Neuronal stem cell (in vitro differentiated cells): ENCODE measurements around the gene DIDO1.

Experiments
- DNase-seq: peaks from one replicate; pipeline ENCODE4 v3.0.0-alpha.2; 2013; ENCODE audit warnings: low spot score
- H2AFZ ChIP-seq: one replicate; pipeline ENCODE4 v1.6.1; 2013; ENCODE audit warnings: mild to moderate bottlenecking, low read length, inconsistent platforms
- H2AK5ac ChIP-seq: 2 replicates; pipeline ENCODE4 v1.6.1; 2013; ENCODE audit warnings: low read depth, mild to moderate bottlenecking, inconsistent platforms, low read length, moderate library complexity, mixed read lengths
- H2BK120ac ChIP-seq: 2 replicates; pipeline ENCODE4 v1.6.1; 2013; ENCODE audit warnings: low read depth, mild to moderate bottlenecking, inconsistent platforms, low read length, moderate library complexity, mixed read lengths
- H2BK12ac ChIP-seq: one replicate; pipeline ENCODE4 v1.6.1; 2013; ENCODE audit warnings: low read length, inconsistent platforms
- H2BK15ac ChIP-seq: 2 replicates; pipeline ENCODE4 v1.6.1; 2013; ENCODE audit warnings: mild to moderate bottlenecking, low read length, inconsistent platforms, mixed read lengths
- H2BK5ac ChIP-seq: one replicate; pipeline ENCODE4 v1.6.1; 2013; ENCODE audit warnings: inconsistent platforms, mild to moderate bottlenecking, low read length, moderate library complexity
- H3K14ac ChIP-seq: one replicate; pipeline ENCODE4 v1.6.1; 2013; ENCODE audit warnings: low read length, inconsistent platforms
- H3K18ac ChIP-seq: 2 replicates; pipeline ENCODE4 v1.6.1; 2013; ENCODE audit warnings: low read length, inconsistent platforms
- H3K23ac ChIP-seq: 2 replicates; pipeline ENCODE4 v1.6.1; 2013; ENCODE audit warnings: low read depth, mild to moderate bottlenecking, mixed read lengths, low read length, inconsistent platforms; ENCODE audit not compliant: poor library complexity
- H3K27ac ChIP-seq: replicated peaks from 3 replicates; pipeline ENCODE4 v1.5.1; 2013; ENCODE audit warnings: low read length, inconsistent platforms
- H3K27me3 ChIP-seq, 3 experiments: 2 replicates each; pipeline ENCODE4 v1.6.1; 2013; ENCODE audit warnings: low read length in 3 of 3, mild to moderate bottlenecking in 2 of 3, inconsistent platforms in 1 of 3, low read depth in 1 of 3, mixed read lengths in 1 of 3, moderate library complexity in 1 of 3; ENCODE audit not compliant: control insufficient read depth in 3 of 3, insufficient read depth in 3 of 3
- H3K36me3 ChIP-seq, 2 donors: replicated peaks in 1 of 2; 2 replicates each; pipeline ENCODE4 v1.6.1; 2013; ENCODE audit warnings: low read length in 2 of 2; ENCODE audit not compliant: control insufficient read depth in 2 of 2, insufficient read depth in 2 of 2
- H3K4ac ChIP-seq: 2 replicates; pipeline ENCODE4 v1.6.1; 2013; ENCODE audit warnings: inconsistent platforms, mild to moderate bottlenecking, low read length, moderate library complexity
- H3K4me1 ChIP-seq, 2 donors: 1 replicate in 1 of 2; 2 replicates in 1 of 2; pipeline ENCODE4 v1.6.1; 2013; ENCODE audit warnings: low read length in 2 of 2, low read depth in 1 of 2; ENCODE audit not compliant: control insufficient read depth in 2 of 2, insufficient read depth in 1 of 2
- H3K4me2 ChIP-seq: one replicate; pipeline ENCODE4 v1.6.1; 2013; ENCODE audit warnings: mild to moderate bottlenecking, low read length, inconsistent platforms; ENCODE audit not compliant: insufficient read depth, poor library complexity, severe bottlenecking
- H3K4me3 ChIP-seq, 2 donors: 2 replicates each; pipeline ENCODE4 v1.5.1; 2013; ENCODE audit warnings: low read length in 2 of 2, mild to moderate bottlenecking in 2 of 2, inconsistent platforms in 1 of 2, moderate library complexity in 1 of 2
- H3K79me1 ChIP-seq: one replicate; pipeline ENCODE4 v1.6.1; 2013; ENCODE audit warnings: low read depth, mild to moderate bottlenecking, inconsistent platforms, low read length, moderate library complexity
- H3K9ac ChIP-seq: one replicate; pipeline ENCODE4 v1.6.1; 2013; ENCODE audit warnings: mild to moderate bottlenecking, low read depth, low read length, inconsistent platforms; ENCODE audit not compliant: poor library complexity
- H3K9me3 ChIP-seq, 2 donors: replicated peaks in 1 of 2; 2 replicates each; pipeline versions ENCODE3 to v1.6.1; 2013; ENCODE audit warnings: low read length in 2 of 2, mild to moderate bottlenecking in 2 of 2, inconsistent platforms in 1 of 2, low read depth in 1 of 2, mixed read lengths in 1 of 2, moderate library complexity in 1 of 2; ENCODE audit not compliant: control insufficient read depth in 2 of 2, insufficient read depth in 1 of 2
- H4K8ac ChIP-seq: one replicate; pipeline ENCODE4 v1.6.1; 2013; ENCODE audit warnings: low read depth, mild to moderate bottlenecking, inconsistent platforms, low read length, moderate library complexity
- H4K91ac ChIP-seq: one replicate; pipeline ENCODE4 v1.6.1; 2013; ENCODE audit warnings: low read length, low read depth, mild to moderate bottlenecking, inconsistent platforms; ENCODE audit not compliant: poor library complexity
- WGBS, 2 donors: extraction: QIAGEN DNeasy Blood & Tissue Kit; methylation state at CpG; one replicate each; pipeline ENCODE4 v1.1.7; 2013; ENCODE audit warnings: missing lambda C conversion rate in 2 of 2, mixed read lengths in 1 of 2; ENCODE audit not compliant: insufficient read length in 2 of 2, insufficient replicate concordance in 1 of 2; ENCODE audit errors: extremely low coverage in 2 of 2; 5-methylcytosine and 5-hydroxymethylcytosine counted together

DIDO1 gene

DNA sequence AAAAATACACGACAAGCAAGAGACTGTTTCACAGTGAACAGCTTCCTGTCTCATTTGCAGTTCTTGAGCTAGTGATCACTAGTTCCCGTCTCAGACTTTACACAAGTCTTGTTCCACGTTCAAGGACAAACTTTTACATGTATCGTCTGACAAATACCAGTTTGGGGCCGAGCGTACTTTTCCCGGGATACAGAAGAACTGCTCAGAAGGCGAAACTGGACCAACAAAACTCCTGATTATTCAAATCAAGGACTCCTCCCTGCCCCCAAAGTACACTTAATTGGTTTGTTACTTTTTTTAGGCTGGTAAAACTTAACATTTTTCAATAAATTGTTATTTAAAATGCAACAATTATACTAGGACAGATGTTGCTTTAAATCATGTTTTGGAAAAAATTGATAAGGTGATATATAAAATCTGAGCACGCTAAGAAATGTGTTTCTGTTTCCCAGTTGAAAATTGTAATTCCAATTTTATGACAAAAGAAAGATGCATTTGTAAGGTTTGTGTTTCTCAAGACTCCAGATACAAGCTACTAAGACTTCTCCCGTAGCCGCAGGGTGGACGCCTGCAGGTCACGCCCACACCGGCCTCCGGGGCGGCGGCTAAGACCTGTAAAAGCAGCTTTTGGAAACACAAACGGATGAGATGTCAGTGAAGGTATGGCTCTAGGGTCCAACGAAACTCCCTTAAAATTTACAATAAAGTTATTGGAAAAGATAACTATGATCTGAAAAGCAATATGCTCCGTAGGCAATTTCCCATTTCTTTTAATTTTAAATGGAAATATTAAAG is 47.9 kb downstream of the DIDO1 start:
- no peak overlapping the region for H2BK5ac ChIP-seq
- no peak overlapping the region for H3K14ac ChIP-seq
- no peak overlapping the region for H3K27ac ChIP-seq
- H3K9me3 ChIP-seq = no peaks in the 10 kb centered on the region
- H4K91ac ChIP-seq = no peak overlapping the region
- H3K4me3 ChIP-seq = no peak overlapping the region
- no peak overlapping the region for H4K8ac ChIP-seq
- no peak overlapping the region for H2BK15ac ChIP-seq
- no CpG with 5 or more reads among the region's 20 CpGs for WGBS, 2 donors
- peaks cover 0 to 8% of the 10 kb centered on the region in 2 donors for H3K4me1 ChIP-seq
- no peak overlapping the region for H2AK5ac ChIP-seq
- H3K27me3 ChIP-seq = peaks cover 0 to 6% (median 0%) of the 10 kb centered on the region in 3 experiments
- H3K18ac ChIP-seq = no peak overlapping the region
- H3K79me1 ChIP-seq = no peaks in the 10 kb centered on the region
- no peak overlapping the region for H2AFZ ChIP-seq
- no peak overlapping the region for H3K9ac ChIP-seq
- no peak for DNase-seq
- H2BK120ac ChIP-seq = no peak overlapping the region
- H3K23ac ChIP-seq = no peak overlapping the region
- H2BK12ac ChIP-seq = no peak overlapping the region
- H3K4me2 ChIP-seq = no peak overlapping the region
- H3K4ac ChIP-seq = no peak overlapping the region
- peaks cover 3 to 28% of the 10 kb centered on the region in 2 donors for H3K36me3 ChIP-seq

DNA sequence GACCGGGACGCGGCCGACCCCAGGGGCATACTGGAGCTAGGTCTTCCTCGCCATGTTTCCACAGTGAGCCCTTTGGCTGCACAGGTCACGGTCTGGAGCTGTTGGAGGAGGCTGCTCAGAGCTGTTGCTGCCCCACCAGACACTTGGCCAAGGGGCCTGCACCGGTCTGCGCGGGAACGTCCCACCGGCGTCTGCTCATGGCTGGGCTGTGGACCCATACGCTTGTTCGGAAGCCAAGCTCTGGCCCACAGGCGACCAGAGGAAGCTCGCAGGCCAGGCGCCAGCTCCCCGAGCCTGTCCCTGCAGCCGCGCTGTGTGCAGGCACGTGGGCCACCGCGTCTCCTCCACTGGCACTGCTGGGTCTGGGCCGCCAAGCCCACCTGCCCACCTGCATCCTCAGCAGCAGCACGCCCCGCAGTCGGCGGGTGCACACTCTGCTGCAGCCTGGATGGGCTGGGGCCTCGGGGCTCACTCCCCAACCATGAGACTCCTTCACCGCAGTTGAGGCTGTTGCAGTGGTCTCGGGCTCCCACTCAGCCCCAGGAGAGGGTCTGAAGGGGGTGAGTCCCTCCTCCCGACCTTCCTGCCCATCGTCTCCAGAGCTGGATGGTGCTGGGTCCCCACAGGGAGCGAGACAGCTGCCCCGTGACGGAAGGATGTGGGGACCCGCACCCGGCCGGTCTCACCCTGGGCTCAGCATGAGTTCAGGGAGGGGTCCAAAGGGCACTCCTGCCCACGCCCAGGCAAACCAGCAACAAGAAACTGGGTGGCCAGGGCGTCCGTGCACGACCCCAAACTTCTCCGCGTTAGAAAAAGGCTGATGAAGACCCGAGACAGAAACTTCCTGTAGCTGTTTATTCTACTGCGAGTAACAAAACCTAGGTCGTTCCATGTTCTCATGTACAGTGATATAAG is 49.1 kb downstream of the DIDO1 start:
- peak overlapping the region; percentile 14 for H3K27ac ChIP-seq
- H4K8ac ChIP-seq = no peak overlapping the region
- H3K23ac ChIP-seq = peak overlapping the region; percentile 16
- H2BK120ac ChIP-seq = no peak overlapping the region
- no peak overlapping the region for H3K4me3 ChIP-seq
- no peak overlapping the region for H2BK12ac ChIP-seq
- H3K9ac ChIP-seq = peak overlapping the region; percentile 53
- peak overlapping the region; percentile 53 for H3K18ac ChIP-seq
- peak overlapping the region; percentile 53 for H2AK5ac ChIP-seq
- no peak overlapping the region for H3K14ac ChIP-seq
- H3K4me1 ChIP-seq = peaks cover 0 to 8% of the 10 kb centered on the region in 2 donors
- peak overlapping the region; percentile 33 for H4K91ac ChIP-seq
- H2BK15ac ChIP-seq = peak overlapping the region; percentile 74
- WGBS, 2 donors = no CpG with 5 or more reads among the region's 48 CpGs
- H3K27me3 ChIP-seq = peaks cover 0 to 6% (median 0%) of the 10 kb centered on the region in 3 experiments
- no peak overlapping the region for H2AFZ ChIP-seq
- no peaks in the 10 kb centered on the region for H3K9me3 ChIP-seq
- no peak overlapping the region for H2BK5ac ChIP-seq
- H3K4ac ChIP-seq = no peak overlapping the region
- H3K79me1 ChIP-seq = no peaks in the 10 kb centered on the region
- peaks cover 3 to 23% of the 10 kb centered on the region in 2 donors for H3K36me3 ChIP-seq
- DNase-seq = no peak
- no peak overlapping the region for H3K4me2 ChIP-seq

DNA sequence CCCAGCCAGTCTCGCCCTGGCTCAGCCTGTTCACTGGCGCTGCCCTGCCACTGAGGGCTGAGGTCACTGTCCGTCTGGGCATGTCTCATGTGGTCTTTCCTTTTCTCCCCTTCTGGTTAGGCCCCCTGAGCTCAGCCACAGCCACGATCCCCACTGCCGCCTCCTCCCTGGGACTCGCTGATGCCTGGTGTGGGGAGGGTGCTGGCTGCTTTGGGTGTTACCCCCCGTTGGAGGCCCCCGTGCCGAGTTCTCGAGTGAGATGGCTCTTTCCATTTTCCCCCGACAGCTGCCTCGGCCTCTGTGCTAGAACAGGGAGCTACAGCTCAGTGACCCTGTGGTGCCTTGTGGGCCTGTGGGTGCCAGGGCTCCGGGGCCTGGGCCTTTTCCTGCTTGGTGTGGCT is 49.8 kb downstream of the DIDO1 start:
- Histone ChIP-seq H3K4me1 (peaks cover 0 to 8% of the 10 kb centered on the region in 2 donors), H2BK15ac (peak overlapping the region; percentile 74), H3K27ac (no peak overlapping the region), H2BK5ac (no peak overlapping the region), H3K4me3 (no peak overlapping the region), H2AFZ (no peak overlapping the region), H3K9ac (no peak overlapping the region), H4K91ac (no peak overlapping the region), H3K23ac (peak overlapping the region; percentile 16), H3K4me2 (no peak overlapping the region), H3K14ac (no peak overlapping the region), H2BK120ac (no peak overlapping the region), H3K18ac (peak overlapping the region; percentile 53), H3K9me3 (no peaks in the 10 kb centered on the region), H3K27me3 (peaks cover 0 to 6% (median 0%) of the 10 kb centered on the region in 3 experiments), H2BK12ac (no peak overlapping the region), H4K8ac (no peak overlapping the region), H2AK5ac (peak overlapping the region; percentile 61), H3K4ac (no peak overlapping the region), H3K79me1 (no peaks in the 10 kb centered on the region), H3K36me3 (peaks cover 3 to 17% of the 10 kb centered on the region in 2 donors)
- WGBS, 2 donors = no CpG with 5 or more reads among the region's 13 CpGs
- no peak for DNase-seq
